Measurements from ENCODE around the gene LRRC3C.

DNA sequence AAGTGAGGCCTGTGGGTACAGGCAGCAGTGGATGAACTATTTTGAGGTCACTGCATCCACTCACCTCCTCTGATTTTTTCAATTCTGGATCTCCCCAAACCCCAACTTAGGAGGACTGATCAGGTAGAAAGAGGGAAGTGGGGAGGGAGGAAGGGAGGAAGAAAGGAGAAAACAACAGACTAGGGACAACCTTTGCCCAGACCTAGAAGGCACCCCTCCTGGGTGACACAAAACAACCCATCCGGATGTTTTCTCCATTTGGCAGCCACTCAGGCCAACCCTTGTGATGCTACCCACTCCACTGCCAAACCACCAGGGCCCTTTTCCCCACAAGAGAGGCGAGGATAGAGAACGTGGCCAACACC is 2.9 kb upstream of the LRRC3C start:
- TF ChIP-seq, protein P1, sequence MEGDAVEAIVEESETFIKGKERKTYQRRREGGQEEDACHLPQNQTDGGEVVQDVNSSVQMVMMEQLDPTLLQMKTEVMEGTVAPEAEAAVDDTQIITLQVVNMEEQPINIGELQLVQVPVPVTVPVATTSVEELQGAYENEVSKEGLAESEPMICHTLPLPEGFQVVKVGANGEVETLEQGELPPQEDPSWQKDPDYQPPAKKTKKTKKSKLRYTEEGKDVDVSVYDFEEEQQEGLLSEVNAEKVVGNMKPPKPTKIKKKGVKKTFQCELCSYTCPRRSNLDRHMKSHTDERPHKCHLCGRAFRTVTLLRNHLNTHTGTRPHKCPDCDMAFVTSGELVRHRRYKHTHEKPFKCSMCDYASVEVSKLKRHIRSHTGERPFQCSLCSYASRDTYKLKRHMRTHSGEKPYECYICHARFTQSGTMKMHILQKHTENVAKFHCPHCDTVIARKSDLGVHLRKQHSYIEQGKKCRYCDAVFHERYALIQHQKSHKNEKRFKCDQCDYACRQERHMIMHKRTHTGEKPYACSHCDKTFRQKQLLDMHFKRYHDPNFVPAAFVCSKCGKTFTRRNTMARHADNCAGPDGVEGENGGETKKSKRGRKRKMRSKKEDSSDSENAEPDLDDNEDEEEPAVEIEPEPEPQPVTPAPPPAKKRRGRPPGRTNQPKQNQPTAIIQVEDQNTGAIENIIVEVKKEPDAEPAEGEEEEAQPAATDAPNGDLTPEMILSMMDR (IDR thresholded peaks at IDR 0.05; ENCODE audit: insufficient read depth, low read depth, low read length) = no peak
- no peak for TF ChIP-seq EZH2 (IDR thresholded peaks at IDR 0.05; ENCODE audit: insufficient read depth, low read length)
